VCaP (cell line): ENCODE data around the gene MAS1L.

Experiments
- H3K27ac ChIP-seq: fragments of 450-650 bp; 2 replicates; pipeline ENCODE4 v1.5.1; 2017
- TF ChIP-seq, protein P1 (sequence below): fragments of 450-650 bp; conservative IDR thresholded peaks from 2 replicates; pipeline ENCODE4 v1.5.1; 2017; ENCODE audit warnings: mild to moderate bottlenecking, moderate library complexity

The MAS1L gene

GRCh38 chr6:29491574-29491973 lies 3.8 kb upstream of the MAS1L start:
- TF ChIP-seq, protein P1, sequence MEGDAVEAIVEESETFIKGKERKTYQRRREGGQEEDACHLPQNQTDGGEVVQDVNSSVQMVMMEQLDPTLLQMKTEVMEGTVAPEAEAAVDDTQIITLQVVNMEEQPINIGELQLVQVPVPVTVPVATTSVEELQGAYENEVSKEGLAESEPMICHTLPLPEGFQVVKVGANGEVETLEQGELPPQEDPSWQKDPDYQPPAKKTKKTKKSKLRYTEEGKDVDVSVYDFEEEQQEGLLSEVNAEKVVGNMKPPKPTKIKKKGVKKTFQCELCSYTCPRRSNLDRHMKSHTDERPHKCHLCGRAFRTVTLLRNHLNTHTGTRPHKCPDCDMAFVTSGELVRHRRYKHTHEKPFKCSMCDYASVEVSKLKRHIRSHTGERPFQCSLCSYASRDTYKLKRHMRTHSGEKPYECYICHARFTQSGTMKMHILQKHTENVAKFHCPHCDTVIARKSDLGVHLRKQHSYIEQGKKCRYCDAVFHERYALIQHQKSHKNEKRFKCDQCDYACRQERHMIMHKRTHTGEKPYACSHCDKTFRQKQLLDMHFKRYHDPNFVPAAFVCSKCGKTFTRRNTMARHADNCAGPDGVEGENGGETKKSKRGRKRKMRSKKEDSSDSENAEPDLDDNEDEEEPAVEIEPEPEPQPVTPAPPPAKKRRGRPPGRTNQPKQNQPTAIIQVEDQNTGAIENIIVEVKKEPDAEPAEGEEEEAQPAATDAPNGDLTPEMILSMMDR = no peak
- H3K27ac ChIP-seq = no peak overlapping the region

GRCh38 chr6:29490552-29490951 lies 2.8 kb upstream of the MAS1L start:
- TF ChIP-seq, protein P1 = no peak
- H3K27ac ChIP-seq = no peak overlapping the region

DNA sequence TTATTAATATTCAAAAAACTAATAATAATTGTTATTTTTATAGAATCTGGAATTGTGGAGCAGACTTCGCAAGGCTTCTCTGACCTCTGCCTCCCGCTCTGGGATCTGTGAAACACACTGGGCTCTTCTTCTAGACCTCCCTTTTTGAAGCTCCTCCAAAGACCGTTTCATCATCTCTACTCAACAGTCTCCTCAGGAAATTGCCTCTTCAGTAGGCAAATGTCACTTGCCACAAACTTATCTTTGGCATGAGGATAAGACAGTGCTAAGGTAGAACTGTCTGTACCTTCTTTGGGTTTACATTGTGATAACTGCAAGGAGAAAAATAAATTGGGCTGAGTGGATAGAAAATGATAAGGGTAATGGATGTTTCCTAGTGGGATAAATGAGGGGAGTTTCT lies 2.3 kb upstream of the MAS1L start:
- TF ChIP-seq, protein P1 = no peak
- H3K27ac ChIP-seq = no peak overlapping the region

DNA sequence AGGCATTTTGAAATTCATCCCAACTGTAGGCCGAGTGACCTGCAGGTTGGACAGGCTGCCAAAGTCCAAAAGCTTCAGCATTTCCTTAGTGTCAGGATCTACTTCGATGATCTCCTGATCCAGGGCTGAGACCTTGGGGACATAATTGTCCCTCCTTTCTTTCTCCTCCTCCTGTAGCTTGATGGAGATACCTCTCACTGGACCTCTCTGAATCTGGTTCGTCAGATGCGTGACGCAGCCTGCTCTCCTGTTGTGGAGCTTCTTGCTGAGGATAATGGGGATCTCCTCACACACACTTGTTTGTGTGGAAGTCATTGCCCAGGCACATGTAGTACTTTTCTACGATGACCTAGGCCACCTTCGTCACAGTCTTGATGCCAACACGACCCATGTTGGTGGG lies 1.5 kb upstream of the MAS1L start:
- H3K27ac ChIP-seq = no peak overlapping the region
- TF ChIP-seq, protein P1 = no peak

- no peak overlapping the region for H3K27ac ChIP-seq
- TF ChIP-seq, protein P1 = no peak
These were observed 1.1 kb upstream of the MAS1L start for GRCh38 chr6:29488874-29489273.

DNA sequence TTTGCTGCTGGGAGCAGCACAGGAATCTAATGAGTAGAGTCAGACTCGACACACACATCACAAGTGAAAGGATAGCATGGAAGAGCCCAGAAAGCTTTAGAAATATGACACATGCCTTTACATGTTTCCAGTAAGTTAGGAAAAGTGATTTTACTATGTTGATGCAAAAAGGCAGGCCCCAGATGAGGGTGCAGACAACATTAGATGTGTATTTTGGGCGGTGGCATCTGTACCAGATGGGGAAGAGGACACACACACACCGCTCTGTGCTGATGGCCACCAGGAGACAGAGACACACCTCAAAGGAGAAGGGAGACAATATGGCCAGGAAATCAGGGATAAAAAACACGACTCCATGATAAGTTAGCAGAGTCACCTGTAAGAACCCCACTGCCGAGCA lies 625 bp downstream of the MAS1L start:
- TF ChIP-seq, protein P1 = no peak
- H3K27ac ChIP-seq = no peak overlapping the region

- no peak overlapping the region for H3K27ac ChIP-seq
- TF ChIP-seq, protein P1 = no peak
These were observed 1.2 kb downstream of the MAS1L start for GRCh38 chr6:29486577-29486976.

DNA sequence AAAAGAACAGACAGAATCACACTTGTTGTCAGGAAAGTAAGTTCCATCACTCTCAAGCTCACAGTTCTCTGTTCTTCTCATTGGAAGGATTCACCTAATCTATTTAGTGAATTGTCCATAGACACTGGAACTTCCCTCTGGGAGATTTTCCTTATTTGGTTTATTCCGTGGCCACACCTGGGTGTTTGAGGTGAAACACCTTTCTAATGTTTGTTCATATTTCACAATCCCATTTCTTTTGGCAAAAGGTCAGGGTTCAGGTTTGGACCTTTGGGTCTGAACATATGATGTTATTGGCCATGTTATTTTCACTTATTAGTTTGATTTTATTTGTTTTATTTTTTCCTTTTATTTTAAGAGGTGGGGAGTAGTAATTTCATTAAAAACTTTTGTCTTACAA lies 4.0 kb downstream of the MAS1L start:
- no peak overlapping the region for H3K27ac ChIP-seq
- TF ChIP-seq, protein P1 = no peak
